H9 (cell line): ENCODE data around the gene DIS3L2. TPM values are rescaled to one million over a fixed set of nuclear protein-coding genes. Genes with fewer than 3 reads are reported as not detected.

Experiments
- DNase-seq: peaks from one replicate; pipeline ENCODE4 v3.0.0-alpha.2; 2017
- H2AFZ ChIP-seq: one replicate; pipeline ENCODE4 v1.6.1; 2013; ENCODE audit warnings: mild to moderate bottlenecking, low read length, control low read depth, moderate library complexity
- H2AK5ac ChIP-seq: 2 replicates; pipeline ENCODE4 v1.6.1; 2013; ENCODE audit warnings: low read length, control low read depth, mixed read lengths; ENCODE audit not compliant: insufficient read length
- H2BK120ac ChIP-seq: one replicate; pipeline ENCODE4 v1.6.1; 2013; ENCODE audit warnings: low read depth, mild to moderate bottlenecking, low read length, control low read depth, inconsistent platforms; ENCODE audit not compliant: poor library complexity, severe bottlenecking
- H2BK12ac ChIP-seq: 2 replicates; pipeline ENCODE4 v1.6.1; 2013; ENCODE audit warnings: low read length, control low read depth, mixed read lengths, low read depth; ENCODE audit not compliant: insufficient read length
- H2BK15ac ChIP-seq: 2 replicates; pipeline ENCODE4 v1.6.1; 2013; ENCODE audit warnings: low read depth, low read length, control low read depth
- H2BK20ac ChIP-seq: one replicate; pipeline ENCODE4 v1.6.1; 2013; ENCODE audit warnings: low read depth, mild to moderate bottlenecking, low read length, control low read depth, inconsistent platforms; ENCODE audit not compliant: poor library complexity, severe bottlenecking
- H2BK5ac ChIP-seq: 2 replicates; pipeline ENCODE4 v1.6.1; 2013; ENCODE audit warnings: low read length, control low read depth, mixed read lengths; ENCODE audit not compliant: insufficient read length
- H3K14ac ChIP-seq: 2 replicates; pipeline ENCODE4 v1.6.1; 2013; ENCODE audit warnings: low read length, control low read depth; ENCODE audit not compliant: insufficient read depth
- H3K18ac ChIP-seq: 2 replicates; pipeline ENCODE4 v1.6.1; 2013; ENCODE audit warnings: low read depth, mild to moderate bottlenecking, mixed read lengths, low read length, control low read depth; ENCODE audit not compliant: insufficient read length
- H3K23ac ChIP-seq: 2 replicates; pipeline ENCODE4 v1.6.1; 2013; ENCODE audit warnings: low read length, control low read depth, mixed read lengths, low read depth; ENCODE audit not compliant: insufficient read length
- H3K23me2 ChIP-seq: 2 replicates; pipeline ENCODE4 v1.6.1; 2013; ENCODE audit warnings: low read depth, mild to moderate bottlenecking, mixed read lengths, low read length, control low read depth; ENCODE audit not compliant: insufficient read length, poor library complexity, severe bottlenecking
- H3K27ac ChIP-seq: 2 replicates; pipeline ENCODE4 v1.5.1; 2013; ENCODE audit warnings: low read length, control low read depth, mixed read lengths, low read depth; ENCODE audit not compliant: insufficient read length
- H3K27me3 ChIP-seq: 2 replicates; pipeline ENCODE4 v1.6.1; 2013; ENCODE audit warnings: low read length, control low read depth, inconsistent platforms; ENCODE audit not compliant: insufficient read depth
- H3K4ac ChIP-seq: 2 replicates; pipeline ENCODE4 v1.6.1; 2013; ENCODE audit warnings: low read depth, mild to moderate bottlenecking, control low read depth, inconsistent platforms, low read length, moderate library complexity
- H3K4me1 ChIP-seq: 2 replicates; pipeline ENCODE4 v1.6.1; 2013; ENCODE audit warnings: low read length, control low read depth, inconsistent platforms; ENCODE audit not compliant: insufficient read depth
- H3K4me2 ChIP-seq: 2 replicates; pipeline ENCODE4 v1.6.1; 2013; ENCODE audit warnings: low read length, control low read depth, mixed read lengths; ENCODE audit not compliant: insufficient read length, insufficient read depth
- H3K56ac ChIP-seq: 2 replicates; pipeline ENCODE4 v1.6.1; 2013; ENCODE audit warnings: low read depth, mild to moderate bottlenecking, mixed read lengths, low read length, control low read depth; ENCODE audit not compliant: insufficient read length
- H3K79me1 ChIP-seq: 2 replicates; pipeline ENCODE4 v1.6.1; 2013; ENCODE audit warnings: low read depth, mild to moderate bottlenecking, moderate library complexity, low read length, control low read depth, inconsistent platforms; ENCODE audit not compliant: insufficient read depth, poor library complexity, severe bottlenecking
- H3K79me2 ChIP-seq: 2 replicates; pipeline ENCODE4 v1.6.1; 2013; ENCODE audit warnings: low read length, control low read depth, inconsistent platforms; ENCODE audit not compliant: insufficient read depth
- H3K9ac ChIP-seq: 2 replicates; pipeline ENCODE4 v1.6.1; 2013; ENCODE audit warnings: low read length, control low read depth, mixed read lengths; ENCODE audit not compliant: insufficient read length; ENCODE audit errors: extremely low read depth
- H3K9me3 ChIP-seq: one replicate; pipeline ENCODE4 v1.6.1; 2013; ENCODE audit warnings: low read depth, low read length, inconsistent platforms; ENCODE audit not compliant: control insufficient read depth
- H3T11ph ChIP-seq: one replicate; pipeline ENCODE4 v1.6.1; 2013; ENCODE audit warnings: mild to moderate bottlenecking, low read length, control low read depth, inconsistent platforms
- H4K20me1 ChIP-seq: one replicate; pipeline ENCODE4 v1.6.1; 2013; ENCODE audit not compliant: control insufficient read depth, insufficient read length, insufficient read depth
- H4K5ac ChIP-seq: 2 replicates; pipeline ENCODE4 v1.6.1; 2013; ENCODE audit warnings: low read depth, mild to moderate bottlenecking, mixed read lengths, low read length, control low read depth; ENCODE audit not compliant: insufficient read length
- H4K8ac ChIP-seq: replicated peaks from 2 replicates; pipeline ENCODE4 v1.6.1; 2013; ENCODE audit warnings: low read length, control low read depth, mixed read lengths, low read depth; ENCODE audit not compliant: insufficient read length
- H4K91ac ChIP-seq: 2 replicates; pipeline ENCODE4 v1.6.1; 2013; ENCODE audit warnings: low read depth, mild to moderate bottlenecking, moderate library complexity, mixed read lengths, low read length, control low read depth; ENCODE audit not compliant: insufficient read length
- H3K27ac Mint-ChIP-seq, 3 experiments: 2 replicates in 2 of 3; 3 replicates in 1 of 3; pipeline ENCODE4 v1.8.0; 2020 to 2021; ENCODE audit warnings: mixed read lengths in 3 of 3, mild to moderate bottlenecking in 1 of 3, moderate library complexity in 1 of 3
- H3K27me3 Mint-ChIP-seq: 2 replicates; pipeline ENCODE4 v1.8.0; 2021; ENCODE audit warnings: low read depth, mild to moderate bottlenecking, moderate library complexity, mixed read lengths
- H3K36me3 Mint-ChIP-seq, 3 experiments: 2 replicates in 2 of 3; 3 replicates in 1 of 3; pipeline ENCODE4 v1.8.0; 2020 to 2021; ENCODE audit warnings: low read depth in 3 of 3, mixed read lengths in 3 of 3; ENCODE audit not compliant: insufficient read depth in 1 of 3
- H3K4me1 Mint-ChIP-seq, 2 experiments: 2 replicates each; pipeline ENCODE4 v1.8.0; 2020; ENCODE audit warnings: mixed read lengths in 2 of 2
- H3K4me3 Mint-ChIP-seq, 2 experiments: 2 replicates in 1 of 2; 3 replicates in 1 of 2; pipeline ENCODE4 v1.8.0; 2020 to 2021; ENCODE audit warnings: mild to moderate bottlenecking in 2 of 2, mixed read lengths in 2 of 2, moderate library complexity in 1 of 2
- H3K9me3 Mint-ChIP-seq, 2 experiments: 2 replicates in 1 of 2; 3 replicates in 1 of 2; pipeline ENCODE4 v1.8.0; 2020; ENCODE audit warnings: mild to moderate bottlenecking in 2 of 2, mixed read lengths in 2 of 2, moderate library complexity in 1 of 2
- CTCF ChIP-seq: fragments of 200-600 bp; sonication (generic); conservative IDR thresholded peaks from 3 replicates; pipeline ENCODE4 v1.8.0; 2021; ENCODE audit warnings: antibody characterized with exemption, mild to moderate bottlenecking
- WGBS: extraction: QIAGEN DNeasy Blood & Tissue Kit; methylation state at CpG from one replicate; pipeline ENCODE4 v1.1.7; 2013; ENCODE audit warnings: missing lambda C conversion rate, low lambda C conversion rate, mixed read lengths; ENCODE audit not compliant: insufficient read length; ENCODE audit errors: extremely low coverage; 5-methylcytosine and 5-hydroxymethylcytosine counted together
- total RNA-seq: library from RNA; stranded (reverse); gene quantifications from 2 replicates; pipeline ENCODE4 v1.2.1, GENCODE V29; 2021

Gene DIS3L2
- total RNA-seq, 1 experiment from 2014 or later: 28.1 TPM

GRCh38 chr2:232006253-232006652, 44.7 kb downstream of the DIS3L2 start:
- H3K36me3 Mint-ChIP-seq: no peaks in the 10 kb centered on the region
- no peaks in the 10 kb centered on the region for H4K20me1 ChIP-seq
- no peak overlapping the region for H2BK12ac ChIP-seq
- no peak overlapping the region for H3K18ac ChIP-seq
- no peak overlapping the region for H2BK120ac ChIP-seq
- H3K9me3 ChIP-seq: no peaks in the 10 kb centered on the region
- H3K4me3 Mint-ChIP-seq: no peak overlapping the region
- H3K27ac Mint-ChIP-seq: no peak overlapping the region
- no peak overlapping the region for H2BK20ac ChIP-seq
- WGBS: 100% methylated on average over 1 of the region's 3 CpGs
- no peak for DNase-seq
- no peak overlapping the region for H3K27ac ChIP-seq
- no peak overlapping the region for H3K56ac ChIP-seq
- H4K91ac ChIP-seq: no peak overlapping the region
- no peak overlapping the region for H3K23ac ChIP-seq
- no peak overlapping the region for H2BK5ac ChIP-seq
- no peak overlapping the region for H3K9ac ChIP-seq
- no peak overlapping the region for H2AK5ac ChIP-seq
- no peak overlapping the region for H3K14ac ChIP-seq
- H4K5ac ChIP-seq: no peak overlapping the region
- H3K23me2 ChIP-seq: no peaks in the 10 kb centered on the region
- no peak overlapping the region for H2BK15ac ChIP-seq
- TF ChIP-seq CTCF: no peak
- no peaks in the 10 kb centered on the region for H3K27me3 Mint-ChIP-seq
- H3K27me3 ChIP-seq: no peaks in the 10 kb centered on the region
- no peaks in the 10 kb centered on the region for H3K79me1 ChIP-seq
- no peak overlapping the region for H3K4me2 ChIP-seq
- H2AFZ ChIP-seq: no peak overlapping the region
- H3K4me1 Mint-ChIP-seq: peaks cover 26% of the 10 kb centered on the region in 2 experiments
- no peak overlapping the region for H3K4ac ChIP-seq
- H4K8ac ChIP-seq: no peak overlapping the region
- H3K9me3 Mint-ChIP-seq: no peaks in the 10 kb centered on the region
- H3K79me2 ChIP-seq: no peaks in the 10 kb centered on the region
- H3K4me1 ChIP-seq: peaks cover 3% of the 10 kb centered on the region; the same call in 1 of the 2 replicates
- no peak overlapping the region for H3T11ph ChIP-seq
